Neutrophil (primary cell): ENCODE data around the gene SLC22A5.

Experiments used
- H3K27ac ChIP-seq: fragments of 200-600 bp; sonication (generic); 2 replicates; pipeline ENCODE4 v1.5.1; 2016; ENCODE audit warnings: mild to moderate bottlenecking, moderate library complexity
- H3K27me3 ChIP-seq: fragments of 200-600 bp; sonication (generic); 2 replicates; pipeline ENCODE4 v1.6.0; 2016; ENCODE audit warnings: mild to moderate bottlenecking
- H3K36me3 ChIP-seq: fragments of 200-600 bp; sonication (generic); 2 replicates; pipeline ENCODE4 v1.5.1; 2017
- H3K4me1 ChIP-seq, 2 experiments: fragments of 200-600 bp in 1 of 2; sonication (generic) in 1 of 2; 1 replicate in 1 of 2; 2 replicates in 1 of 2; pipeline versions ENCODE4 v1.5.1 to v1.6.1; 2013 to 2016; ENCODE audit warnings: low read depth in 1 of 2, low read length in 1 of 2, mild to moderate bottlenecking in 1 of 2, moderate library complexity in 1 of 2; ENCODE audit not compliant: control insufficient read depth in 1 of 2, insufficient read depth in 1 of 2
- H3K4me3 ChIP-seq, 2 experiments: fragments of 200-600 bp in 1 of 2; sonication (generic) in 1 of 2; 1 replicate in 1 of 2; 2 replicates in 1 of 2; pipeline ENCODE4 v1.5.1; 2013 to 2016; ENCODE audit warnings: low read depth in 1 of 2, low read length in 1 of 2, mild to moderate bottlenecking in 1 of 2, moderate library complexity in 1 of 2
- H3K9me3 ChIP-seq: fragments of 200-600 bp; sonication (generic); 2 replicates; pipeline ENCODE4 v1.5.1; 2016
- TF ChIP-seq, protein P1 (sequence below): fragments of 200-600 bp; sonication (generic); IDR thresholded peaks from 2 replicates; pipeline ENCODE4 v1.5.1; 2016; ENCODE audit warnings: antibody characterized with exemption

The SLC22A5 gene

DNA sequence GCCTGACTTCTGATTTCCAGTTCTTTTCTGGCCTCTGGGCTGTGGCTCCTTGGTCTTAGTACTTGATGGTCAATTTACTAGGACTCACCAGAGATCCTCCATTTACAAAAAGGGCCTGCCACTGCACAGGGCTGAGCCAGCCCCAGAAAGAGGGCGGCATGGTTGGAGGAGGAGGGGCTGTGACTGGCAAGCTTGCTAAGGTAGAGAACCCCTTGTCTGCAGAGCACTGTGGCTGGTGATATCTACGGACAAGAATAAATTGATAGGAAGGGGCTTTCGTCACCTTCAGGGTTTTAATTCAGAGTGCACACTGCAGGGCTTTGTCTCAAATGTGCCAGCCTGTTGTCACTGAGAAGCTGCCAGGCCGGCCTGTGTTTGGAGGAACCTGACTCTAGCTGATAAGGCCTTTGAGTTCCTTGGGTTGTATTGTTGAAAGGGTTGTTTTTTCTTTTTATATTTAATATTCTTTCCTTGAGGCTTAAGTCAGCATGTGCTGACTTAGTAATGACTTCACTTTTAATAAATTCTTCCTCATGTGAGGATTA lies 15.1 kb downstream of the SLC22A5 start:
- Histone ChIP-seq H3K36me3 (no peaks in the 10 kb centered on the region), H3K27me3 (no peaks in the 10 kb centered on the region), H3K4me3 (no peak overlapping the region), H3K27ac (no peak overlapping the region), H3K4me1 (peaks cover 20 to 30% of the 10 kb centered on the region in 2 experiments), H3K9me3 (no peaks in the 10 kb centered on the region)
- TF ChIP-seq, protein P1, sequence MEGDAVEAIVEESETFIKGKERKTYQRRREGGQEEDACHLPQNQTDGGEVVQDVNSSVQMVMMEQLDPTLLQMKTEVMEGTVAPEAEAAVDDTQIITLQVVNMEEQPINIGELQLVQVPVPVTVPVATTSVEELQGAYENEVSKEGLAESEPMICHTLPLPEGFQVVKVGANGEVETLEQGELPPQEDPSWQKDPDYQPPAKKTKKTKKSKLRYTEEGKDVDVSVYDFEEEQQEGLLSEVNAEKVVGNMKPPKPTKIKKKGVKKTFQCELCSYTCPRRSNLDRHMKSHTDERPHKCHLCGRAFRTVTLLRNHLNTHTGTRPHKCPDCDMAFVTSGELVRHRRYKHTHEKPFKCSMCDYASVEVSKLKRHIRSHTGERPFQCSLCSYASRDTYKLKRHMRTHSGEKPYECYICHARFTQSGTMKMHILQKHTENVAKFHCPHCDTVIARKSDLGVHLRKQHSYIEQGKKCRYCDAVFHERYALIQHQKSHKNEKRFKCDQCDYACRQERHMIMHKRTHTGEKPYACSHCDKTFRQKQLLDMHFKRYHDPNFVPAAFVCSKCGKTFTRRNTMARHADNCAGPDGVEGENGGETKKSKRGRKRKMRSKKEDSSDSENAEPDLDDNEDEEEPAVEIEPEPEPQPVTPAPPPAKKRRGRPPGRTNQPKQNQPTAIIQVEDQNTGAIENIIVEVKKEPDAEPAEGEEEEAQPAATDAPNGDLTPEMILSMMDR = no peak

DNA sequence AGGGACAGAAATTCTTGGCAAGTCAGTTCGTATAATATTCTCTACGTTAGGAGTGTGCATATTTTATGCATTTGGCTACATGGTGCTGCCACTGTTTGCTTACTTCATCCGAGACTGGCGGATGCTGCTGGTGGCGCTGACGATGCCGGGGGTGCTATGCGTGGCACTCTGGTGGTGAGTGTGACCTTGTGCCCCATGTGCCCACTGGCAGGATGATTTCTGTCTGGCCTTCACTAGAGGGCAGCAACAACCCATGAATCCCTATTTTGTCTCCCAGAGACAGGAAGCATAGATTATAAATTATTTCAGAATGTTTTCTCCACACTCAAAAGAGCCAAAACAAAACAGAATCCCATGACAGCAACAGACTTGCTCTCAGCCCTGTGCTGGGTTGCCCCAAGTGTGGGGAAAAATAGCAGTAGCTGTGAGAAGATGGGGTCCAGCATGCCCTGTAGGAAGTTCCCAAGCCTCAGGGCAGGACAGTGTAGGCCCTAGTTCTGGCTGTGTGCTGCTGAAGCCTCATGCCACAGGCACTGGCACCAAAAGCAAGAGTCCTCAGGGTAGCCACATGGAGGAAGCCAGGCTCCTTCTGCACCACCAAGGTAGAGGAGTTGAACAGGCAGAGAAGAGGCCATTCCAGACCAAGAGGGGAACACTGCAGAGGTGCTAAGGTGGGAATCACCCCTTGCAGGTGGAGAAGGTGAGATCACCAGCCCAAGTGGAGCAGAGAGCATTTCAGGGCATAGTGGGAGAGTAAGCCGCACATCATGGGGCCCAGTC lies 16.0 kb downstream of the SLC22A5 start:
- Histone ChIP-seq H3K27ac (no peak overlapping the region), H3K9me3 (no peaks in the 10 kb centered on the region), H3K36me3 (no peaks in the 10 kb centered on the region), H3K4me1 (peaks cover 20 to 30% of the 10 kb centered on the region in 2 experiments), H3K27me3 (no peaks in the 10 kb centered on the region), H3K4me3 (no peak overlapping the region)
- TF ChIP-seq, protein P1 = peak; percentile 73

DNA sequence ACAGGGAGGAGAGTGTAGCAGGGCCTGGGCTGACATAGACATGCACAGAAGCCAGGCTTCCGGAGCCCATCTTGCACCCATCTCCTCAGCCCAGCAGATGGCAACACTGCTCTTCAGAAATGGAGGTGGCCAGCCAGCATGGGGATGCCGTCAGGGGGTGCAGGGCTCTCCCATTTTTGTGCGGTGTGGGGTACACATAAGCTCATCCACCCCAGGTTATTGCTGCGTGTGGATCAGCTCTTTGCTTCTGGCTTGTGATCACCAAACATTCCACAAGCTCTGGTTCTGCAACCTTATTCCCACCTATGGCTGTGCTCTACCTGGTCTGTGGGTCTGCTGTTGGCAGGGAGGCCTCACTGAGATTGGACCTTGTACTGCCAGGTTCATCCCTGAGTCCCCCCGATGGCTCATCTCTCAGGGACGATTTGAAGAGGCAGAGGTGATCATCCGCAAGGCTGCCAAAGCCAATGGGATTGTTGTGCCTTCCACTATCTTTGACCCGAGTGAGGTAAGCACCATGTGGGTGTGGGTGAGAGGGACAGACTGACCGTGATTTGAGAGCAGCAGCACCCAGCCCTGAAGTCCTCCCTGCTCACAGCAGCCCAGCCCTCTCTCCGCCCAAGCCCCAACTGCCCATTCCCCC lies 17.3 kb downstream of the SLC22A5 start:
- Histone ChIP-seq H3K4me1 (peaks cover 20 to 30% of the 10 kb centered on the region in 2 experiments), H3K27ac (peak overlapping the region; percentile 79), H3K4me3 (no peak overlapping the region), H3K36me3 (no peaks in the 10 kb centered on the region), H3K27me3 (no peaks in the 10 kb centered on the region), H3K9me3 (no peaks in the 10 kb centered on the region)
- TF ChIP-seq, protein P1 = peak; percentile 84

DNA sequence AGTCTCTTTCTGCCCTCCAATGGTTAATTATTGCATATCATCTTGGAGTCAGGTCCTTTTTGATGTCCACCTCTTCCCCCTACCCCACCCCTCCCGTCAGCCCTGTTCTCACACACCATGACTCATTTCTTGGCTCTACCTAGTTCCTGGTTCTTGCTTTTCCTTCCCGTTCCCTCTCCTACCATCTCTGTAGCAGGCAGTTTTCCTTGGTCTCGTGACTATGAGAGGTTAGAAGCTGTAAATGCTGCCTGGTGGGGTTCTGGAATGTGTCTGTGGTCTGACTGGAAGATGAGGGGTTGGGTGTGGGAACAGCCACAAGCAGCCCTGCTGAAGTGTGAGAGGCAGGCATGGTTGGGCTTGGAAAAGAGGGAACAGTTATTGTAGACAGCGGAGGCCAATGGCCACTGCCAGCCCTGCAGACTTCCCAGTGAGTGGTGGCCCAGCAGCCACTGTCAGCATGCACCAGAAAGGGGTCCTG lies 18.2 kb downstream of the SLC22A5 start:
- TF ChIP-seq, protein P1 = no peak
- Histone ChIP-seq H3K9me3 (no peaks in the 10 kb centered on the region), H3K36me3 (no peaks in the 10 kb centered on the region), H3K4me3 (peak overlapping the region in 1 of 2 experiments; percentile 26), H3K4me1 (peaks cover 20 to 30% of the 10 kb centered on the region in 2 experiments), H3K27ac (peak overlapping the region; percentile 79), H3K27me3 (no peaks in the 10 kb centered on the region)

DNA sequence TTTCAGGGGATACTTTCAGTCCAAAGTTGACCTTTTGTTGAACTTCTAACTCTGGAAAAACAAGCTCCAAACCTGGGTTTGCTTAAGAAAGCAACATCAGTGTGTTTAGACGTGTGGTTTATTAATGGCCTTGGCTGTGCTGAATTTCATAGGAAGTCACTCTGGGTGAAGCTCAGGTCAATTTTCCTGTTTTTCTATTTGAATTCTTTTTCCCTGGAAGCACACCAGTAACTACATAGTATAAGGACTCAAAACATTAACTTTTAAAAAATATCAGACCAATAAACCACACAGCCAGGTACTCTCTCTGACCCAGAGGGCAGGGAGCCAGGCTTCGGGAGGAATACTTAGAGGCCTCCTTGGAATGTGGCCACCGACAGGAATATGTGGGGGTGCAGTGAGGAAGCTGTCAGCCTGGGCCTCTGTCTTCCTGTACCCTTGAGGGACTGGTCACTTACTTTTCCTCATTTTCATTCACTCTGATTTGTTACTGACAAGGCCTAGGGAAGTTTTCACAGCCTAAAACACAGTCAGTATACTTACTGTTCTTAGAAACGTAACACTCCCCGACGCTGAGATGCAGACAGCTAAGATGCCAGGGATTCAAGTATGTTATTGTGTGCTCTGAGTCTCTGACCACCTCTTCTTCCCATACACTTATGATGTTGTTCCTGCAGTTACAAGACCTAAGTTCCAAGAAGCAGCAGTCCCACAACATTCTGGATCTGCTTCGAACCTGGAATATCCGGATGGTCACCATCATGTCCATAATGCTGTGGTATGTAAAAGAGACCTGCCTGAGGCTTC lies 18.9 kb downstream of the SLC22A5 start:
- H3K4me3 ChIP-seq = peak overlapping the region in 1 of 2 experiments; percentile 26
- H3K36me3 ChIP-seq = no peaks in the 10 kb centered on the region
- TF ChIP-seq, protein P1 = no peak
- no peaks in the 10 kb centered on the region for H3K9me3 ChIP-seq
- peak overlapping the region; percentile 79 for H3K27ac ChIP-seq
- peaks cover 20 to 30% of the 10 kb centered on the region in 2 experiments for H3K4me1 ChIP-seq
- no peaks in the 10 kb centered on the region for H3K27me3 ChIP-seq
